ENCODE measurements around the gene CPA4. TPM values are rescaled to one million over a fixed set of nuclear protein-coding genes. Genes with fewer than 3 reads are reported as not detected.

The CPA4 gene
- total and polyA plus RNA-seq, 2 experiments from 2014 or later: not detected

GRCh38 chr7:130279286-130279685 is 13.7 kb upstream of the CPA4 start:
- H3F3A ChIP-seq (replicated peaks; ENCODE audit: low read depth): no peaks in the 10 kb centered on the region
- H3K4me3 Mint-ChIP-seq: no peak overlapping the region
- H4K20me1 ChIP-seq (replicated peaks; ENCODE audit: insufficient read depth): no peaks in the 10 kb centered on the region
- H3K9me2 ChIP-seq (ENCODE audit: insufficient read depth): peaks cover 20% of the 10 kb centered on the region
- no peak overlapping the region for H3K27ac ChIP-seq (ENCODE audit: low read depth)
- DNase-seq (ENCODE audit: low spot score) (no peak), ATAC-seq (no peak)
- TF ChIP-seq ZNF114 (CRISPR knock-in tag; IDR thresholded peaks at IDR 0.05) (no peak), JUNB (IDR thresholded peaks at IDR 0.05; ENCODE audit: unreplicated experiment) (no peak), STAT1 (IDR thresholded peaks at IDR 0.05; ENCODE audit: unreplicated experiment) (no peak), ZNF462 (CRISPR knock-in tag; IDR thresholded peaks at IDR 0.05) (no peak), NANOG (IDR thresholded peaks at IDR 0.05; ENCODE audit: borderline replicate concordance) (no peak), POLR2AphosphoS5 (IDR thresholded peaks at IDR 0.05; ENCODE audit: low read depth) (no peak)
- H3K27me3 ChIP-seq (ENCODE audit: insufficient read depth): no peaks in the 10 kb centered on the region
- no peak overlapping the region for H3K4me3 ChIP-seq
- H3K4me1 Mint-ChIP-seq: peaks cover 24% of the 10 kb centered on the region
- no peaks in the 10 kb centered on the region for H3K36me3 ChIP-seq (ENCODE audit: insufficient read depth)
- peaks cover 22% of the 10 kb centered on the region for H3K4me1 ChIP-seq (ENCODE audit: insufficient read depth)
- H3K4me2 ChIP-seq: no peak overlapping the region
- peaks cover 8% of the 10 kb centered on the region for H3K27me3 Mint-ChIP-seq (ENCODE audit: insufficient read depth, low read depth, poor library complexity)
- H3K36me3 Mint-ChIP-seq (ENCODE audit: low read depth): no peaks in the 10 kb centered on the region; the same call in 2 of the 3 replicates
- no peak overlapping the region for H3K27ac Mint-ChIP-seq
- no peaks in the 10 kb centered on the region; the same call in 2 of the 3 replicates for H3K9me3 Mint-ChIP-seq
- H3K79me2 ChIP-seq (replicated peaks; ENCODE audit: insufficient read depth): no peaks in the 10 kb centered on the region
- no peak overlapping the region for H2AFZ ChIP-seq

- ATAC-seq: no peak
- H2AFZ ChIP-seq: no peak overlapping the region
- H3K27ac Mint-ChIP-seq: no peak overlapping the region
- TF ChIP-seq ZNF114 (CRISPR knock-in tag; IDR thresholded peaks at IDR 0.05) (no peak), EZH2 (IDR thresholded peaks at IDR 0.05; ENCODE audit: low read depth, unreplicated experiment) (no peak), ZNF462 (CRISPR knock-in tag; IDR thresholded peaks at IDR 0.05) (no peak)
Observed at GRCh38 chr7:130279906-130280305, 13.1 kb upstream of the CPA4 start.

More at GRCh38 chr7:130279906-130280305, 13.1 kb upstream of the CPA4 start:
- Histone ChIP-seq H3K27me3 (ENCODE audit: insufficient read depth) (no peaks in the 10 kb centered on the region), H3K9me2 (ENCODE audit: insufficient read depth) (peaks cover 20% of the 10 kb centered on the region), H3K79me2 (replicated peaks; ENCODE audit: insufficient read depth) (no peaks in the 10 kb centered on the region), H3F3A (replicated peaks; ENCODE audit: low read depth) (no peaks in the 10 kb centered on the region), H4K20me1 (replicated peaks; ENCODE audit: insufficient read depth) (no peaks in the 10 kb centered on the region), H3K4me3 (no peak overlapping the region), H3K4me2 (no peak overlapping the region), H3K36me3 (ENCODE audit: insufficient read depth) (no peaks in the 10 kb centered on the region), H3K27ac (ENCODE audit: low read depth) (no peak overlapping the region), H3K4me1 (ENCODE audit: insufficient read depth) (peaks cover 16% of the 10 kb centered on the region)
- peaks cover 19% of the 10 kb centered on the region for H3K4me1 Mint-ChIP-seq
- no peaks in the 10 kb centered on the region; the same call in 2 of the 3 replicates for H3K9me3 Mint-ChIP-seq
- no peak overlapping the region for H3K4me3 Mint-ChIP-seq
- no peaks in the 10 kb centered on the region; the same call in 2 of the 3 replicates for H3K36me3 Mint-ChIP-seq (ENCODE audit: low read depth)
- DNase-seq (ENCODE audit: low spot score): no peak
- peaks cover 5% of the 10 kb centered on the region for H3K27me3 Mint-ChIP-seq (ENCODE audit: insufficient read depth, low read depth, poor library complexity)

Measured in GM23338 (cell line).